K562 (cell line): ENCODE data around the gene ZBTB22. TPM values are rescaled to one million over a fixed set of nuclear protein-coding genes. Genes with fewer than 3 reads are reported as not detected.

ENCODE experiments used
- CREB1 ChIP-seq, 2 experiments: sonication (generic) in 1 of 2; formaldehyde crosslinking in 1 of 2; IDR thresholded peaks; 2 replicates each; pipeline versions ENCODE4 v1.6.1 to v1.8.0; 2012 to 2022; ENCODE audit warnings: inconsistent platforms in 1 of 2, mild to moderate bottlenecking in 1 of 2, missing genetic modification reagents in 1 of 2, moderate library complexity in 1 of 2
- DACH1 ChIP-seq: fragments of 450-650 bp; IDR thresholded peaks from 2 replicates; pipeline ENCODE4 v1.6.1; 2018; ENCODE audit not compliant: partially characterized antibody
- HMG20B ChIP-seq: fragments of 250-450 bp; sonication (Bioruptor Pico); IDR thresholded peaks from 2 replicates; pipeline ENCODE4 v1.5.0; 2021; ENCODE audit warnings: mild to moderate bottlenecking
- ILF3 ChIP-seq: fragments of 450-650 bp; IDR thresholded peaks from 2 replicates; pipeline ENCODE4 v1.6.1; 2018; ENCODE audit warnings: antibody characterized with exemption, mild to moderate bottlenecking, moderate library complexity, borderline replicate concordance
- MYNN ChIP-seq, 2 experiments: sonication (generic); formaldehyde crosslinking in 1 of 2; IDR thresholded peaks; 2 replicates each; pipeline versions ENCODE4 v1.5.0 to v1.6.1; 2016 to 2020; ENCODE audit warnings: antibody characterized with exemption in 1 of 2, missing genetic modification reagents in 1 of 2
- NR2F6 ChIP-seq: fragments of 450-650 bp; formaldehyde crosslinking; IDR thresholded peaks from 2 replicates; pipeline ENCODE4 v1.4.0; 2020; ENCODE audit warnings: mild to moderate bottlenecking
- PBX2 ChIP-seq, 2 experiments: IDR thresholded peaks in 1 of 2; conservative IDR thresholded peaks in 1 of 2; 2 replicates each; pipeline ENCODE4 v1.6.1; 2016; ENCODE audit warnings: low read depth in 2 of 2, mild to moderate bottlenecking in 1 of 2, missing compliant biosample characterization in 1 of 2, missing genetic modification characterization in 1 of 2, moderate library complexity in 1 of 2
- PHB ChIP-seq: fragments of 250-450 bp; sonication (Bioruptor Pico); IDR thresholded peaks from 2 replicates; pipeline ENCODE4 v1.5.0; 2021
- RHOXF2B ChIP-seq: fragments of 250-450 bp; sonication (Bioruptor Pico); conservative IDR thresholded peaks from 2 replicates; pipeline ENCODE4 v1.5.1; 2021
- SNRNP70 ChIP-seq: fragments of 200-400 bp; formaldehyde crosslinking; optimal IDR thresholded peaks from 2 replicates; pipeline ENCODE3; 2017; ENCODE audit warnings: low read depth, low read length
- STAT5B ChIP-seq: fragments of 250-450 bp; sonication (Bioruptor Pico); IDR thresholded peaks from 2 replicates; pipeline ENCODE4 v1.8.0; 2021; ENCODE audit warnings: mild to moderate bottlenecking, inconsistent platforms
- TAF15 ChIP-seq: fragments of 200-400 bp; formaldehyde crosslinking; IDR thresholded peaks from 2 replicates; pipeline ENCODE4 v1.6.1; 2017; ENCODE audit warnings: mild to moderate bottlenecking, low read depth, low read length, moderate library complexity
- TEAD2 ChIP-seq: fragments of 450-650 bp; IDR thresholded peaks from 2 replicates; pipeline ENCODE4 v1.6.1; 2016; ENCODE audit warnings: missing genetic modification characterization, control low read depth, missing compliant biosample characterization
- TRIM24 ChIP-seq, 2 experiments: fragments of 450-650 bp; IDR thresholded peaks; 2 replicates each; pipeline ENCODE4 v1.6.1; 2016
- ZBTB12 ChIP-seq: fragments of 250-450 bp; sonication (Bioruptor Pico); IDR thresholded peaks from 2 replicates; pipeline ENCODE4 v1.4.0; 2020
- ZC3H4 ChIP-seq: sonication (generic); formaldehyde crosslinking; IDR thresholded peaks from 2 replicates; pipeline ENCODE4 v1.9.0; 2021; ENCODE audit warnings: missing genetic modification reagents, borderline replicate concordance
- ZNF174 ChIP-seq: fragments of 250-450 bp; sonication (Bioruptor Pico); IDR thresholded peaks from 2 replicates; pipeline ENCODE4 v1.4.0; 2020; ENCODE audit warnings: mild to moderate bottlenecking
- ZNF507 ChIP-seq: conservative IDR thresholded peaks from 2 replicates; pipeline ENCODE4 v1.6.1; 2017; ENCODE audit warnings: missing genetic modification characterization, missing compliant biosample characterization
- ZNF778 ChIP-seq: fragments of 450-650 bp; formaldehyde crosslinking; IDR thresholded peaks from 2 replicates; pipeline ENCODE4 v1.4.0; 2020; ENCODE audit warnings: mild to moderate bottlenecking, moderate library complexity
- polyA plus RNA-seq, 8 experiments: library from polyadenylated mRNA; depleted of rRNA in 4 of 8; stranded (reverse) in 5 of 8; unstranded in 3 of 8; fragments of >200 nt; fragmentation: Nextera tagmentation in 2 of 8; fragmentation: Illumina TruSeq in 1 of 8; extraction: Ambion mirVana in 2 of 8; extraction: Trizol in 1 of 8; gene quantifications; 2 replicates each; pipeline versions ENCODE4 v1.2.1 to v1.2.3, GENCODE V29; 2011 to 2014; ENCODE audit warnings: inconsistent platforms in 1 of 8, missing spikeins in 1 of 8
- total RNA-seq, 7 experiments: library from RNA; depleted of rRNA in 6 of 7; stranded (reverse); fragments of >200 nt in 6 of 7; fragmentation: Illumina TruSeq in 2 of 7; extraction: Trizol in 2 of 7; gene quantifications; 2 replicates each; pipeline versions ENCODE4 v1.2.1 to v1.2.3, GENCODE V29; 2011 to 2021; ENCODE audit warnings: low replicate concordance in 1 of 7
- TF ChIP-seq, protein P1 (sequence below): fragments of 250-450 bp; sonication (Bioruptor Pico); IDR thresholded peaks from 2 replicates; pipeline ENCODE4 v1.8.0; 2021; ENCODE audit warnings: moderate library complexity, mild to moderate bottlenecking, inconsistent platforms
- TF ChIP-seq, protein P2 (sequence below): sonication (generic); IDR thresholded peaks from 2 replicates; pipeline ENCODE4 v1.6.1; 2016

Gene ZBTB22
- total and polyA plus RNA-seq, 9 of the 15 experiments (the other 6 are each of a cell fraction or from before 2014, with no cell fraction given), result 0.21 to 11.9 (median 7.1) TPM

GRCh38 chr6:33276864-33277662 lies 40.5 kb downstream of the ZBTB22 start, which contains the start of gene B3GALT4 (continued):
- no peak for TF ChIP-seq PBX2 (CRISPR knock-in tag; IDR thresholded peaks at IDR 0.05; ENCODE audit: low read depth)
- no peak for TF ChIP-seq PBX2 (tag; conservative IDR thresholded peaks at IDR 0.05; ENCODE audit: low read depth)
- no peak for TF ChIP-seq NR2F6
- no peak for TF ChIP-seq ZNF778 (CRISPR knock-in tag)
- TF ChIP-seq ZBTB12 (CRISPR knock-in tag), result no peak
- TF ChIP-seq ILF3, result peak; percentile 99
- TF ChIP-seq SNRNP70, result peak; percentile 85
- no peak for TF ChIP-seq MYNN (IDR thresholded peaks at IDR 0.05)
- no peak for TF ChIP-seq MYNN (CRISPR knock-in tag; IDR thresholded peaks at IDR 0.05)
- TF ChIP-seq ZNF174 (CRISPR knock-in tag), result no peak
- TF ChIP-seq HMG20B (CRISPR knock-in tag), result no peak
- no peak; the same call in 1 of the 2 replicates for TF ChIP-seq PHB (CRISPR knock-in tag)
- TF ChIP-seq STAT5B (CRISPR knock-in tag), result no peak
- TF ChIP-seq, protein P1, sequence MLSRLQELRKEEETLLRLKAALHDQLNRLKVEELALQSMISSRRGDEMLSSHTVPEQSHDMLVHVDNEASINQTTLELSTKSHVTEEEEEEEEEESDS (CRISPR knock-in tag), result no peak
- TF ChIP-seq TAF15, result no peak
- TF ChIP-seq CREB1 (IDR thresholded peaks at IDR 0.05), result peak; percentile 70
- TF ChIP-seq CREB1 (CRISPR knock-in tag; IDR thresholded peaks at IDR 0.05), result peak; percentile 85
- TF ChIP-seq, protein P2, sequence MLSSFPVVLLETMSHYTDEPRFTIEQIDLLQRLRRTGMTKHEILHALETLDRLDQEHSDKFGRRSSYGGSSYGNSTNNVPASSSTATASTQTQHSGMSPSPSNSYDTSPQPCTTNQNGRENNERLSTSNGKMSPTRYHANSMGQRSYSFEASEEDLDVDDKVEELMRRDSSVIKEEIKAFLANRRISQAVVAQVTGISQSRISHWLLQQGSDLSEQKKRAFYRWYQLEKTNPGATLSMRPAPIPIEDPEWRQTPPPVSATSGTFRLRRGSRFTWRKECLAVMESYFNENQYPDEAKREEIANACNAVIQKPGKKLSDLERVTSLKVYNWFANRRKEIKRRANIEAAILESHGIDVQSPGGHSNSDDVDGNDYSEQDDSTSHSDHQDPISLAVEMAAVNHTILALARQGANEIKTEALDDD, result peak; percentile 70
- no peak for TF ChIP-seq TEAD2 (tag)
- TF ChIP-seq ZC3H4, result no peak; the same call in 1 of the 2 replicates
- TF ChIP-seq TRIM24 (IDR thresholded peaks at IDR 0.05), result peak in 1 of 2 experiments; percentile 61; a peak in 3 of 4 replicates
- TF ChIP-seq ZNF507 (tag), result no peak
- TF ChIP-seq DACH1, result no peak
- TF ChIP-seq RHOXF2B (CRISPR knock-in tag), result peak; percentile 83; the same call in 1 of the 2 replicates
